B cell (primary cell): Measurements from ENCODE around the gene RABL3. TPM values are rescaled to one million over a fixed set of nuclear protein-coding genes. Genes with fewer than 3 reads are reported as not detected.
"Not testable (repeated sequence)": the region's sequence is repeated elsewhere in the genome, so short reads cannot be mapped to it uniquely, and the experiment has no call there.

Experiments used
- ATAC-seq: fragments of 200-7000 bp; cut with Tn5 transposase; one replicate; pipeline ENCODE4 v1.10.0; 2021; ENCODE audit warnings: low read depth, mild to moderate bottlenecking, moderate number of reproducible peaks, moderate library complexity
- CTCF ChIA-PET: fragments of 350-600 bp; sonication (Branson Sonifier 250); formaldehyde crosslinking; loops from one replicate; lab custom pipeline; 2021; ENCODE audit warnings: antibody characterized with exemption, inconsistent platforms; lab: Charles Lee
- POLR2A ChIA-PET: fragments of 350-600 bp; sonication (Branson Sonifier 250); formaldehyde crosslinking; loops from one replicate; lab custom pipeline; 2021; ENCODE audit warnings: antibody characterized with exemption; lab: Charles Lee
- DNase-seq: peaks from one replicate; pipeline ENCODE4 v3.0.0; 2013
- H2AFZ ChIP-seq: 2 replicates; pipeline ENCODE4 v1.6.1; 2012; ENCODE audit warnings: mild to moderate bottlenecking, low read depth, low read length; ENCODE audit not compliant: insufficient read depth, poor library complexity, severe bottlenecking
- H3K27ac ChIP-seq, 2 donors: 1 replicate in 1 of 2; 2 replicates in 1 of 2; pipeline ENCODE4 v1.5.1; 2012 to 2013; ENCODE audit warnings: low read length in 2 of 2, mild to moderate bottlenecking in 2 of 2, moderate library complexity in 1 of 2
- H3K27me3 ChIP-seq, 4 experiments: fragments of 200-600 bp in 1 of 4; sonication (generic) in 1 of 4; replicated peaks in 1 of 4; 1 replicate in 2 of 4; 2 replicates in 2 of 4; pipeline versions ENCODE4 v1.6.1 to v1.7.0; 2013 to 2016; ENCODE audit warnings: low read length in 3 of 4, mild to moderate bottlenecking in 2 of 4, mixed read lengths in 1 of 4, moderate library complexity in 1 of 4; ENCODE audit not compliant: insufficient read depth in 4 of 4, control insufficient read depth in 3 of 4; ENCODE audit errors: control extremely low read depth in 1 of 4
- H3K36me3 ChIP-seq, 2 experiments: replicated peaks in 1 of 2; 1 replicate in 1 of 2; 2 replicates in 1 of 2; pipeline versions ENCODE4 v1.6.1 to v1.7.1; 2013; ENCODE audit warnings: low read length in 1 of 2; ENCODE audit not compliant: insufficient read depth in 2 of 2, control insufficient read depth in 1 of 2; ENCODE audit errors: control extremely low read depth in 1 of 2, extremely low read depth in 1 of 2
- H3K4me1 ChIP-seq, 2 donors: fragments of 200-600 bp in 1 of 2; sonication (generic) in 1 of 2; 1 replicate in 1 of 2; 2 replicates in 1 of 2; pipeline versions ENCODE4 v1.5.1 to v1.6.1; 2013 to 2017; ENCODE audit warnings: low read length in 2 of 2; ENCODE audit not compliant: control insufficient read depth in 2 of 2, insufficient read depth in 2 of 2
- H3K4me2 ChIP-seq: replicated peaks from 2 replicates; pipeline ENCODE3; 2012; ENCODE audit warnings: mild to moderate bottlenecking, low read depth, low read length; ENCODE audit not compliant: poor library complexity, severe bottlenecking
- H3K4me3 ChIP-seq, 5 experiments: fragments of 200-600 bp in 1 of 5; sonication (generic) in 1 of 5; 1 replicate in 3 of 5; 2 replicates in 2 of 5; pipeline versions ENCODE4 v1.5.1 to v1.7.0; 2011 to 2016; ENCODE audit warnings: low read length in 4 of 5, mild to moderate bottlenecking in 4 of 5, low read depth in 2 of 5, control low read depth in 1 of 5, moderate library complexity in 1 of 5; ENCODE audit not compliant: insufficient read depth in 1 of 5; ENCODE audit errors: control extremely low read depth in 1 of 5, extremely low read depth in 1 of 5
- H3K79me2 ChIP-seq: fragments of 200-600 bp; sonication (generic); one replicate; pipeline ENCODE4 v1.6.0; 2016; ENCODE audit warnings: low read length; ENCODE audit not compliant: control insufficient read depth, insufficient read depth
- H3K9ac ChIP-seq: fragments of 200-600 bp; sonication (generic); 2 replicates; pipeline ENCODE4 v1.6.1; 2017; ENCODE audit warnings: mild to moderate bottlenecking, low read length, moderate library complexity
- H3K9me3 ChIP-seq, 3 donors: one replicate each; pipeline versions ENCODE4 v1.6.1 to v1.7.1; 2013; ENCODE audit warnings: low read length in 2 of 3; ENCODE audit not compliant: control insufficient read depth in 2 of 3, insufficient read depth in 1 of 3; ENCODE audit errors: control extremely low read depth in 1 of 3
- H4K20me1 ChIP-seq: 2 replicates; pipeline ENCODE4 v1.6.0; 2012; ENCODE audit warnings: mild to moderate bottlenecking, low read length; ENCODE audit not compliant: insufficient read depth, control insufficient read depth, poor library complexity, severe bottlenecking
- H3K27ac Mint-ChIP-seq: one replicate; pipeline ENCODE4 v1.8.0; 2021; ENCODE audit warnings: mixed read lengths
- H3K27me3 Mint-ChIP-seq: one replicate; pipeline ENCODE4 v1.8.0; 2021; ENCODE audit warnings: mixed read lengths
- H3K4me1 Mint-ChIP-seq: one replicate; pipeline ENCODE4 v1.8.0; 2021; ENCODE audit warnings: mixed read lengths
- H3K4me3 Mint-ChIP-seq: one replicate; pipeline ENCODE4 v1.8.0; 2021; ENCODE audit warnings: mixed read lengths
- H3K9me3 Mint-ChIP-seq: one replicate; pipeline ENCODE4 v1.8.0; 2022; ENCODE audit warnings: mixed read lengths; ENCODE audit not compliant: insufficient read depth
- EZH2 ChIP-seq: IDR thresholded peaks from 2 replicates; pipeline ENCODE4 v1.6.1; 2012; ENCODE audit warnings: borderline replicate concordance, low read depth, mild to moderate bottlenecking, moderate library complexity, low read length; ENCODE audit not compliant: insufficient read depth, poor library complexity, severe bottlenecking
- WGBS: methylation state at CpG from one replicate; pipeline ENCODE4 v1.1.5; 2013; ENCODE audit warnings: missing lambda C conversion rate; ENCODE audit not compliant: insufficient coverage; 5-methylcytosine and 5-hydroxymethylcytosine counted together
- intact Hi-C: fragments of 100-400 bp; cut with micrococcal nuclease; formaldehyde crosslinking; loops from one replicate; pipeline ENCODE4 v1.10.0; 2022
- polyA plus RNA-seq: library from polyadenylated mRNA; depleted of rRNA; stranded (reverse); fragments of >200 nt; gene quantifications from 2 replicates; pipeline ENCODE4 v1.2.3, GENCODE V29; 2012
- total RNA-seq, 2 donors: library from RNA; stranded (reverse); fragments of 120-200 nt in 1 of 2; gene quantifications; 1 replicate in 1 of 2; 2 replicates in 1 of 2; pipeline versions ENCODE4 v1.2.3 to v1.2.4, GENCODE V29; 2013 to 2022
- TF ChIP-seq, protein P1 (sequence below): fragments of 200-600 bp; IDR thresholded peaks from one replicate; pipeline ENCODE4 v1.8.0; 2022; ENCODE audit warnings: antibody characterized with exemption, mild to moderate bottlenecking

Gene RABL3
- total and polyA plus RNA-seq, 2 donors (not counting 1 experiment from before 2014, with no cell fraction given): 2.5 to 18.8 TPM

DNA sequence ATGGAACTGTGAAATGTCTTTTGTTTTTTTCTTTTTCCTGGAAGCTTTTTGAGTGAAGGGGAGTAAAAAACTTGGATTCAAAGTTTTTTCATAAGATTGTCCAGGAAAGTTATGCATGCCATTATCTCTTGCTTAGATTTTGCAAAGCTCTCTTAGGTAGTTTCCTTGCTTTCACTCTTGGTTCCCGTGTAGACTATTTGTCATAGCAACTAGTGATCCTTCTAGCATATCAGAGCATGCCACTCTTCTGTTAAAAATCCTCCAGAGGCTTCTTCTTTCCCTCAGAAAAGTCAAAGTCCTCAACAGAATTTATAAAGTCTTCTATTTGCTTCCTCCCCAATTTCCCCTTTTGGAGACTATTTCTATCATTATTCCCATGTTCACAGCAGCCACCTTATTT is 21.3 kb upstream of the RABL3 start:
- Histone ChIP-seq H2AFZ (no peak overlapping the region), H3K4me2 (no peak overlapping the region), H3K9ac (no peak overlapping the region), H3K4me1 (no peaks in the 10 kb centered on the region), H4K20me1 (peaks cover 34% of the 10 kb centered on the region), H3K4me3 (no peak overlapping the region), H3K27ac (no peak overlapping the region), H3K36me3 (peaks cover 0 to 2% of the 10 kb centered on the region in 2 experiments), H3K9me3 (no peaks in the 10 kb centered on the region), H3K27me3 (no peaks in the 10 kb centered on the region), H3K79me2 (peaks cover 54% of the 10 kb centered on the region)
- Mint-ChIP-seq H3K9me3 (no peaks in the 10 kb centered on the region), H3K27ac (no peak overlapping the region), H3K4me3 (no peak overlapping the region), H3K4me1 (peaks cover 56% of the 10 kb centered on the region), H3K27me3 (no peaks in the 10 kb centered on the region)
- intact Hi-C loops: no loop called here
- POLR2A ChIA-PET: no interaction called here
- CTCF ChIA-PET: no interaction called here
- 67% methylated on average over 1 of the region's 1 CpG for WGBS
- no peak for ATAC-seq
- no peak for TF ChIP-seq EZH2
- TF ChIP-seq, protein P1, sequence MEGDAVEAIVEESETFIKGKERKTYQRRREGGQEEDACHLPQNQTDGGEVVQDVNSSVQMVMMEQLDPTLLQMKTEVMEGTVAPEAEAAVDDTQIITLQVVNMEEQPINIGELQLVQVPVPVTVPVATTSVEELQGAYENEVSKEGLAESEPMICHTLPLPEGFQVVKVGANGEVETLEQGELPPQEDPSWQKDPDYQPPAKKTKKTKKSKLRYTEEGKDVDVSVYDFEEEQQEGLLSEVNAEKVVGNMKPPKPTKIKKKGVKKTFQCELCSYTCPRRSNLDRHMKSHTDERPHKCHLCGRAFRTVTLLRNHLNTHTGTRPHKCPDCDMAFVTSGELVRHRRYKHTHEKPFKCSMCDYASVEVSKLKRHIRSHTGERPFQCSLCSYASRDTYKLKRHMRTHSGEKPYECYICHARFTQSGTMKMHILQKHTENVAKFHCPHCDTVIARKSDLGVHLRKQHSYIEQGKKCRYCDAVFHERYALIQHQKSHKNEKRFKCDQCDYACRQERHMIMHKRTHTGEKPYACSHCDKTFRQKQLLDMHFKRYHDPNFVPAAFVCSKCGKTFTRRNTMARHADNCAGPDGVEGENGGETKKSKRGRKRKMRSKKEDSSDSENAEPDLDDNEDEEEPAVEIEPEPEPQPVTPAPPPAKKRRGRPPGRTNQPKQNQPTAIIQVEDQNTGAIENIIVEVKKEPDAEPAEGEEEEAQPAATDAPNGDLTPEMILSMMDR: no peak
- DNase-seq: no peak

DNA sequence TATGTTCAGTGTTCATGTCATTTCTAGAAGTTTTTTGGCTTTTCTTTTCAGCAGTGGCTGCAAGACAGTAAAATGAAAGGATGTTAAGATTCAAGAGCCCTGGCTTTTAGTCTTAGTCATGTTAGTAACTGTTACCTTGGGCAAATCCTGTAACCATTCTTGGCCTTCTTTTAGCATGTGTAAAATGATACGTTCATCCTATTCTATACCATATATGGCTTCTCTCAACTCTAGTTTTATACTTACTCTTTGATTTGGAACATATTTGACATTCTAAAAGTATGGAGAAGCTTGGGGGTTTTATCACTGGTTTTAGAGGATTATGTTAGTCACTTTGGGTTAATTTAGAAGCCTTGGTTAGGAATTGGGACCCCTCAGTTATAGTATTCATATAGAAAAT is 20.3 kb upstream of the RABL3 start:
- Histone ChIP-seq H3K4me1 (no peaks in the 10 kb centered on the region), H3K9ac (no peak overlapping the region), H3K9me3 (no peaks in the 10 kb centered on the region), H3K27ac (no peak overlapping the region), H2AFZ (no peak overlapping the region), H3K36me3 (peaks cover 0 to 2% of the 10 kb centered on the region in 2 experiments), H3K79me2 (peaks cover 64% of the 10 kb centered on the region), H3K4me2 (no peak overlapping the region), H3K4me3 (no peak overlapping the region), H4K20me1 (peaks cover 30% of the 10 kb centered on the region), H3K27me3 (no peaks in the 10 kb centered on the region)
- no CpG with 5 or more reads among the region's 1 CpG for WGBS
- H3K4me3 Mint-ChIP-seq: no peak overlapping the region
- H3K27me3 Mint-ChIP-seq: no peaks in the 10 kb centered on the region
- intact Hi-C loops: no loop called here
- no peak for TF ChIP-seq EZH2
- TF ChIP-seq, protein P1: no peak
- H3K27ac Mint-ChIP-seq: no peak overlapping the region
- DNase-seq (no peak), ATAC-seq (no peak)
- POLR2A ChIA-PET: no interaction called here
- peaks cover 54% of the 10 kb centered on the region for H3K4me1 Mint-ChIP-seq
- H3K9me3 Mint-ChIP-seq: no peaks in the 10 kb centered on the region
- CTCF ChIA-PET: no interaction called here

GRCh38 chr3:120758551-120758950 is 16.2 kb upstream of the RABL3 start:
- peaks cover 58% of the 10 kb centered on the region for H3K79me2 ChIP-seq
- WGBS: 100% methylated on average over 3 of the region's 4 CpGs
- H3K4me3 Mint-ChIP-seq, ATAC-seq, H2AFZ ChIP-seq, H3K4me1 ChIP-seq, H3K36me3 ChIP-seq, H3K9me3 Mint-ChIP-seq, CTCF ChIA-PET, H3K4me3 ChIP-seq, DNase-seq, H3K27me3 ChIP-seq, H3K9me3 ChIP-seq, H3K27ac ChIP-seq, H3K4me2 ChIP-seq, H3K27ac Mint-ChIP-seq, H3K9ac ChIP-seq, H3K27me3 Mint-ChIP-seq, intact Hi-C loops, POLR2A ChIA-PET, H4K20me1 ChIP-seq: not testable (repeated sequence)
- H3K4me1 Mint-ChIP-seq: peaks cover 38% of the 10 kb centered on the region
